DOHH2 (cell line): ENCODE data around the gene SIGLEC7.

Experiments used
- H3F3A ChIP-seq: fragments of 200-600 bp; sonication (generic), shearing (Covaris generic); 2 replicates; pipeline ENCODE4 v1.6.0; 2016; ENCODE audit warnings: antibody characterized with exemption, mild to moderate bottlenecking; ENCODE audit not compliant: control insufficient read depth, insufficient read depth
- H3K27ac ChIP-seq: fragments of 200-600 bp; sonication (generic); 2 replicates; pipeline ENCODE4 v1.5.1; 2014; ENCODE audit warnings: low read depth, mild to moderate bottlenecking, low read length, moderate library complexity
- H3K27me3 ChIP-seq: fragments of 200-600 bp; sonication (generic); 2 replicates; pipeline ENCODE4 v1.6.1; 2014; ENCODE audit warnings: mild to moderate bottlenecking, low read length, mixed read lengths; ENCODE audit not compliant: control insufficient read depth
- H3K36me3 ChIP-seq: fragments of 200-600 bp; sonication (generic); 2 replicates; pipeline ENCODE4 v1.6.1; 2014; ENCODE audit warnings: mild to moderate bottlenecking, low read length, moderate library complexity, mixed read lengths; ENCODE audit not compliant: control insufficient read depth
- H3K4me1 ChIP-seq: fragments of 200-600 bp; sonication (generic); 2 replicates; pipeline ENCODE4 v1.6.1; 2014; ENCODE audit warnings: mild to moderate bottlenecking, low read length, mixed read lengths; ENCODE audit not compliant: control insufficient read depth
- H3K4me2 ChIP-seq: fragments of 200-600 bp; sonication (generic); 2 replicates; pipeline ENCODE4 v1.6.0; 2014; ENCODE audit warnings: mild to moderate bottlenecking, low read length, moderate library complexity
- H3K4me3 ChIP-seq: fragments of 200-600 bp; sonication (generic); 2 replicates; pipeline ENCODE4 v1.5.1; 2014; ENCODE audit warnings: mild to moderate bottlenecking, low read length, mixed read lengths
- H3K79me2 ChIP-seq: fragments of 200-600 bp; sonication (generic); 2 replicates; pipeline ENCODE4 v1.6.1; 2014; ENCODE audit warnings: mild to moderate bottlenecking, low read length, mixed read lengths; ENCODE audit not compliant: control insufficient read depth
- H3K9me2 ChIP-seq: fragments of 200-600 bp; sonication (generic); replicated peaks from 2 replicates; pipeline ENCODE4 v1.6.1; 2014; ENCODE audit warnings: mild to moderate bottlenecking, low read length, mixed read lengths; ENCODE audit not compliant: control insufficient read depth
- H3K9me3 ChIP-seq: fragments of 200-600 bp; sonication (generic); 2 replicates; pipeline ENCODE4 v1.6.1; 2014; ENCODE audit warnings: antibody characterized with exemption, low read length, mixed read lengths; ENCODE audit not compliant: control insufficient read depth, insufficient read depth
- H4K20me1 ChIP-seq: fragments of 200-600 bp; sonication (generic); 2 replicates; pipeline ENCODE4 v1.6.0; 2014; ENCODE audit warnings: low read depth, mild to moderate bottlenecking, antibody characterized with exemption, low read length, moderate library complexity; ENCODE audit not compliant: control insufficient read depth, insufficient read depth
- EZH2phosphoT487 ChIP-seq: fragments of 200-600 bp; sonication (generic); IDR thresholded peaks from 2 replicates; pipeline ENCODE4 v1.6.1; 2017; ENCODE audit warnings: borderline replicate concordance, mild to moderate bottlenecking, antibody characterized with exemption, low read length, moderate library complexity, mixed read lengths
- TF ChIP-seq, protein P1 (sequence below): fragments of 200-600 bp; sonication (generic); IDR thresholded peaks from one replicate; pipeline ENCODE4 v1.5.1; 2014; ENCODE audit warnings: antibody characterized with exemption, mild to moderate bottlenecking, low read depth, low read length; ENCODE audit not compliant: poor library complexity, severe bottlenecking

The SIGLEC7 gene

DNA sequence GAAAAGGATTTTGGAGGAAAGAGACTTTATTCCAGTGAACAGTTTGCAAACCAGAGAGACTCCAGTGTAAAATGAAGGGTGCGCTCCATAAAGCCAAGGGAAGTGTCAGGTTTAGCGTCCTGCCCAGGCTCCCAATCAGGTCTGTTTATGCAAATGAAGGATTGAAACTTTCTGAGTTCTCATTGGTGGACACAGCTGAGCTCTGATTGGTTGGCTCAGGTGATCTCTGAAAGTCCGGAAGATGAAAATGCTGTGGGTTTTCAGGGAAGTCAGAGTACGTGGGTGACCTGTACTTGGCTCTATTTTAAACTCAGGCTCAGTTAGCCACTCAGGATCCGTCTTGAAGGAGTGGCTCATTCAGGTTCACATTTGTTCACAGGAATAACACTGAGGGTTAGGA lies 54.1 kb downstream of the SIGLEC7 start:
- H3K27me3 ChIP-seq, result peaks cover 1% of the 10 kb centered on the region

DNA sequence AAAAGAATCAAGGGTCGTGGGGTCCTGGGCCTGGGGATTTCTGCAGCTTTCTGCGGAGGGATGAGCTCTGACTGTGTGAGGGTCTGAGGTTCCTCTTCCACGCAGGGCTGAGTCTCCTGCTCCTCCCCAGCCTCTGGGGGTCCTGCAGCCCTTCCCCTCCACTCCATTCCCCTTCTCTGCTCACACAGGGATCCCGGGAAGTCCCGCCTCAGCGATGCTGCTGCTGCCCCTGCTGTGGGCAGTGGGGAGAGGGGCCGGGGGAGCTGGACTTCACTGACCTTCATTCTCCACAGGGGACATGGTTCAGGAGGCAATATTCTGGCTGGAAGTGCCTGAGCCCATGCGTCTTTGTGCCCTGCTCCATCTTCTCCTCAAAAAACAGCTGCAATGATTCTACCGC lies 56.5 kb downstream of the SIGLEC7 start:
- H3K27me3 ChIP-seq, result peaks cover 3% of the 10 kb centered on the region
- no peak overlapping the region for H3K27ac ChIP-seq
- TF ChIP-seq, protein P1, sequence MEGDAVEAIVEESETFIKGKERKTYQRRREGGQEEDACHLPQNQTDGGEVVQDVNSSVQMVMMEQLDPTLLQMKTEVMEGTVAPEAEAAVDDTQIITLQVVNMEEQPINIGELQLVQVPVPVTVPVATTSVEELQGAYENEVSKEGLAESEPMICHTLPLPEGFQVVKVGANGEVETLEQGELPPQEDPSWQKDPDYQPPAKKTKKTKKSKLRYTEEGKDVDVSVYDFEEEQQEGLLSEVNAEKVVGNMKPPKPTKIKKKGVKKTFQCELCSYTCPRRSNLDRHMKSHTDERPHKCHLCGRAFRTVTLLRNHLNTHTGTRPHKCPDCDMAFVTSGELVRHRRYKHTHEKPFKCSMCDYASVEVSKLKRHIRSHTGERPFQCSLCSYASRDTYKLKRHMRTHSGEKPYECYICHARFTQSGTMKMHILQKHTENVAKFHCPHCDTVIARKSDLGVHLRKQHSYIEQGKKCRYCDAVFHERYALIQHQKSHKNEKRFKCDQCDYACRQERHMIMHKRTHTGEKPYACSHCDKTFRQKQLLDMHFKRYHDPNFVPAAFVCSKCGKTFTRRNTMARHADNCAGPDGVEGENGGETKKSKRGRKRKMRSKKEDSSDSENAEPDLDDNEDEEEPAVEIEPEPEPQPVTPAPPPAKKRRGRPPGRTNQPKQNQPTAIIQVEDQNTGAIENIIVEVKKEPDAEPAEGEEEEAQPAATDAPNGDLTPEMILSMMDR, result no peak
- TF ChIP-seq EZH2phosphoT487, result no peak
- no peaks in the 10 kb centered on the region for H3F3A ChIP-seq
- no peaks in the 10 kb centered on the region for H4K20me1 ChIP-seq
- no peaks in the 10 kb centered on the region for H3K9me2 ChIP-seq
- no peak overlapping the region for H3K4me2 ChIP-seq
- H3K36me3 ChIP-seq, result no peaks in the 10 kb centered on the region
- peaks cover 7% of the 10 kb centered on the region; the same call in 1 of the 2 replicates for H3K4me1 ChIP-seq
- no peaks in the 10 kb centered on the region for H3K79me2 ChIP-seq
- no peaks in the 10 kb centered on the region for H3K9me3 ChIP-seq
- no peak overlapping the region for H3K4me3 ChIP-seq

More for the DNA sequence above, 54.1 kb downstream of the SIGLEC7 start:
- Histone ChIP-seq H3K79me2 (no peaks in the 10 kb centered on the region), H3K4me3 (no peak overlapping the region), H3K4me1 (no peaks in the 10 kb centered on the region), H3K9me3 (no peaks in the 10 kb centered on the region), H3K9me2 (no peaks in the 10 kb centered on the region), H3K36me3 (no peaks in the 10 kb centered on the region), H3K4me2 (no peak overlapping the region), H4K20me1 (no peaks in the 10 kb centered on the region), H3F3A (no peaks in the 10 kb centered on the region), H3K27ac (no peak overlapping the region)
- TF ChIP-seq EZH2phosphoT487, result no peak
- TF ChIP-seq, protein P1, result no peak

DNA sequence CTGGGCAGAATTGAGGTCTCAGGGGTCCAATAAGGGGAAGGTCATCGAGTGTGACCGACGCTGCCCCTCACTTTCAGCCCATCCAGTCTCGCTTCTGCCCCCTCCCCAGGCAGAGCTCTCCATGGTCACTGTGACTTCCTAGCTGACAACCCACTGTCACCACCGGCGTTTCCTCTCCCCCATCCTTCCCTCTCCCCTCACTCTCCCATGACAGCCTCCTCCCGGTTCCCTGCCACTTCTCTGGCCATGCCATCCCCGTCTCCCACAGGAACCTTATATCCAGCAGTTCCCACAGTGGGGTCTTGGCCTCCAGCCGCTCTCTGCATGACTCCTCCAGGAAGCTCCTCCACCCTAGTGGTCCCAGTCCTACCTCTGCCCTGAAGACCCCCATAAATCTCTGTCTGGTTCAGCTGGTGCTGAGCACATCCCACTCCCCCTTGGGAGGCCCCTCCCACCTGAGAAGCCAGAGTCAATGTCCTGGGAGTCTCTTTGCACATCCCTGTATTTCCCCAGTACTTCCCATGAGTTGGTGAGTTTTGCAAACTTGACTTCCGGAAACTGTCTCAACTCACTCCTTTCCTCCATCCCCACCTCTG lies 58.1 kb downstream of the SIGLEC7 start:
- Histone ChIP-seq H3K27ac (no peak overlapping the region), H3F3A (no peaks in the 10 kb centered on the region), H3K4me1 (peaks cover 7% of the 10 kb centered on the region; the same call in 1 of the 2 replicates), H3K4me3 (no peak overlapping the region), H3K4me2 (no peak overlapping the region), H3K79me2 (no peaks in the 10 kb centered on the region), H4K20me1 (no peaks in the 10 kb centered on the region), H3K27me3 (peaks cover 3% of the 10 kb centered on the region), H3K9me3 (no peaks in the 10 kb centered on the region), H3K9me2 (no peaks in the 10 kb centered on the region), H3K36me3 (no peaks in the 10 kb centered on the region)
- no peak for TF ChIP-seq EZH2phosphoT487
- TF ChIP-seq, protein P1, result no peak
